AG04449 (cell line): Measurements from ENCODE around the gene DPPA4.
"Not testable (repeated sequence)": the region's sequence is repeated elsewhere in the genome, so short reads cannot be mapped to it uniquely, and the experiment has no call there.

Source experiments
- CTCF ChIA-PET: fragments of 350-600 bp; formaldehyde crosslinking; extraction: SDS; loops from one replicate; lab custom pipeline; 2021; ENCODE audit warnings: antibody characterized with exemption; lab: Yijun Ruan, JAX
- POLR2A ChIA-PET: fragments of 400-600, 350-600 bp; formaldehyde crosslinking; extraction: SDS; loops from one replicate; lab custom pipeline; 2020; ENCODE audit warnings: antibody characterized with exemption, inconsistent platforms; lab: Yijun Ruan, JAX
- DNase-seq: peaks from one replicate; pipeline ENCODE4 v3.0.0-alpha.2; 2010; ENCODE audit warnings: low read depth, low spot score
- H3K4me3 ChIP-seq: 2 replicates; pipeline ENCODE4 v1.5.1; 2011; ENCODE audit warnings: low read depth, mild to moderate bottlenecking, control low read depth, low read length
- TF ChIP-seq, protein P1 (sequence below): IDR thresholded peaks from one replicate; pipeline ENCODE4 v1.5.1; 2011; ENCODE audit warnings: mild to moderate bottlenecking, moderate library complexity, low read length, control low read depth, inconsistent platforms; ENCODE audit not compliant: insufficient read depth; ENCODE audit errors: missing control alignments

The DPPA4 gene, protein sequence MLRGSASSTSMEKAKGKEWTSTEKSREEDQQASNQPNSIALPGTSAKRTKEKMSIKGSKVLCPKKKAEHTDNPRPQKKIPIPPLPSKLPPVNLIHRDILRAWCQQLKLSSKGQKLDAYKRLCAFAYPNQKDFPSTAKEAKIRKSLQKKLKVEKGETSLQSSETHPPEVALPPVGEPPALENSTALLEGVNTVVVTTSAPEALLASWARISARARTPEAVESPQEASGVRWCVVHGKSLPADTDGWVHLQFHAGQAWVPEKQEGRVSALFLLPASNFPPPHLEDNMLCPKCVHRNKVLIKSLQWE

GRCh38 chr3:109337393-109337792 lies at the start of gene DPPA4:
Gene DPPA4, minus strand, starts transcription at chr3:109337546. Its CDS starts 29 bp downstream, at chr3:109337517.
- H3K4me3 ChIP-seq = no peak within 1 kb of the TSS
- DNase-seq = no peak
- POLR2A ChIA-PET = no interaction called here
- TF ChIP-seq, protein P1, sequence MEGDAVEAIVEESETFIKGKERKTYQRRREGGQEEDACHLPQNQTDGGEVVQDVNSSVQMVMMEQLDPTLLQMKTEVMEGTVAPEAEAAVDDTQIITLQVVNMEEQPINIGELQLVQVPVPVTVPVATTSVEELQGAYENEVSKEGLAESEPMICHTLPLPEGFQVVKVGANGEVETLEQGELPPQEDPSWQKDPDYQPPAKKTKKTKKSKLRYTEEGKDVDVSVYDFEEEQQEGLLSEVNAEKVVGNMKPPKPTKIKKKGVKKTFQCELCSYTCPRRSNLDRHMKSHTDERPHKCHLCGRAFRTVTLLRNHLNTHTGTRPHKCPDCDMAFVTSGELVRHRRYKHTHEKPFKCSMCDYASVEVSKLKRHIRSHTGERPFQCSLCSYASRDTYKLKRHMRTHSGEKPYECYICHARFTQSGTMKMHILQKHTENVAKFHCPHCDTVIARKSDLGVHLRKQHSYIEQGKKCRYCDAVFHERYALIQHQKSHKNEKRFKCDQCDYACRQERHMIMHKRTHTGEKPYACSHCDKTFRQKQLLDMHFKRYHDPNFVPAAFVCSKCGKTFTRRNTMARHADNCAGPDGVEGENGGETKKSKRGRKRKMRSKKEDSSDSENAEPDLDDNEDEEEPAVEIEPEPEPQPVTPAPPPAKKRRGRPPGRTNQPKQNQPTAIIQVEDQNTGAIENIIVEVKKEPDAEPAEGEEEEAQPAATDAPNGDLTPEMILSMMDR = no peak
- CTCF ChIA-PET = no interaction called here

- no peak overlapping the region for H3K4me3 ChIP-seq
- ChIA-PET CTCF (no interaction called here), POLR2A (no interaction called here)
Observed at GRCh38 chr3:109385442-109386318, 48.3 kb upstream of the DPPA4 start.

GRCh38 chr3:109384164-109384563 lies 46.8 kb upstream of the DPPA4 start:
- DNase-seq = no peak
- no peak overlapping the region for H3K4me3 ChIP-seq
- TF ChIP-seq, protein P1 = no peak
- ChIA-PET CTCF (no interaction called here), POLR2A (no interaction called here)

More at GRCh38 chr3:109385442-109386318, 48.3 kb upstream of the DPPA4 start:
- DNase-seq = no peak
- TF ChIP-seq, protein P1 = no peak

GRCh38 chr3:109382588-109382987 lies 45.2 kb upstream of the DPPA4 start:
- TF ChIP-seq, protein P1 = no peak
- ChIA-PET POLR2A (no interaction called here), CTCF (no interaction called here)

GRCh38 chr3:109375975-109376374 lies 38.6 kb upstream of the DPPA4 start:
- CTCF ChIA-PET = no interaction called here

More at GRCh38 chr3:109382588-109382987, 45.2 kb upstream of the DPPA4 start:
- H3K4me3 ChIP-seq = no peak overlapping the region
- DNase-seq = no peak

DNA sequence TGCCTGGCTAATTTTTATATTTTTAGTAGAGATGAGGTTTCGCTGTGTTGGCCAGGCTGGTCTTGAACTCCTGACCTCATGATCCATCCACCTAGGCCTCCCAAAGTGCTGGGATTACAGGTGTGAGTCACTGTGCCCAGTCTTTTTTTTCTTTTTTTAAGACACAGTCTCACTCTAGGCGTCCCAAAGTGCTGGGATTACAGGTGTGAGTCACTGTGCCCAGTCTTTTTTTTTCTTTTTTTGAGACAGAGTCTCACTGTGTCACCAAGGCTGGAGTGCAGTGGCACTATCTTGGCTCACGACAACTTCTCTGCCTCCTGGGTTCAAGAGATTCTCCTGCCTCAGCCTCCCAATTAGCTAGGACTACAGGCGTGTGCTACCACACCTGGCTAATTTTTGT lies 37.1 kb upstream of the DPPA4 start:
- CTCF ChIA-PET, H3K4me3 ChIP-seq, POLR2A ChIA-PET, DNase-seq: not testable (repeated sequence)

More at GRCh38 chr3:109375975-109376374, 38.6 kb upstream of the DPPA4 start:
- TF ChIP-seq, protein P1 = no peak
- POLR2A ChIA-PET = no interaction called here
- H3K4me3 ChIP-seq = no peak overlapping the region
- no peak for DNase-seq
